Hematopoietic multipotent progenitor cell treated with erythropoietin and hydrocortisone succinate and interleukin-3 and kit ligand, for 17 days (in vitro differentiated cells): ENCODE measurements around the gene CCDC3.
"Not testable (repeated sequence)": the region's sequence is repeated elsewhere in the genome, so short reads cannot be mapped to it uniquely, and the experiment has no call there.

Source experiments
- DNase-seq: peaks from one replicate; pipeline ENCODE4 v3.0.0-alpha.2; 2015; ENCODE audit warnings: low spot score

The CCDC3 gene

GRCh38 chr10:12999849-13000248, 1.7 kb downstream of the CCDC3 start:
- DNase-seq, result no peak

- DNase-seq, result no peak
Measured at GRCh38 chr10:12995425-12995861, 6.1 kb downstream of the CCDC3 start.

- no peak for DNase-seq
Measured at GRCh38 chr10:12993595-12993994, 7.9 kb downstream of the CCDC3 start.

GRCh38 chr10:12985347-12985746, 16.2 kb downstream of the CCDC3 start:
- no peak for DNase-seq

GRCh38 chr10:12984165-12984747, 17.3 kb downstream of the CCDC3 start:
- no peak for DNase-seq

GRCh38 chr10:12983568-12983967, 17.9 kb downstream of the CCDC3 start:
- DNase-seq, result not testable (repeated sequence)

GRCh38 chr10:12981570-12981969, 19.9 kb downstream of the CCDC3 start:
- no peak for DNase-seq

GRCh38 chr10:12980713-12981306, 20.7 kb downstream of the CCDC3 start:
- DNase-seq, result no peak

GRCh38 chr10:12980102-12980661, 21.3 kb downstream of the CCDC3 start:
- no peak for DNase-seq

- no peak for DNase-seq
Measured at GRCh38 chr10:12978891-12979290, 22.6 kb downstream of the CCDC3 start.

GRCh38 chr10:12975906-12976305, 25.6 kb downstream of the CCDC3 start:
- DNase-seq, result no peak

GRCh38 chr10:12975266-12975665, 26.2 kb downstream of the CCDC3 start:
- DNase-seq, result no peak

- no peak for DNase-seq
Measured at GRCh38 chr10:12974491-12975199, 26.9 kb downstream of the CCDC3 start.

- DNase-seq, result no peak
Measured at GRCh38 chr10:12974078-12974477, 27.4 kb downstream of the CCDC3 start.

GRCh38 chr10:12973149-12973718, 28.3 kb downstream of the CCDC3 start:
- DNase-seq, result no peak

GRCh38 chr10:12972146-12972545, 29.4 kb downstream of the CCDC3 start:
- DNase-seq, result no peak

GRCh38 chr10:12971001-12971788, 30.3 kb downstream of the CCDC3 start:
- DNase-seq, result no peak

GRCh38 chr10:12969951-12970350, 31.6 kb downstream of the CCDC3 start:
- DNase-seq, result no peak

GRCh38 chr10:12966067-12966466, 35.4 kb downstream of the CCDC3 start:
- no peak for DNase-seq

- no peak for DNase-seq
Measured at GRCh38 chr10:12965571-12965970, 35.9 kb downstream of the CCDC3 start.

- DNase-seq, result no peak
Measured at GRCh38 chr10:12962556-12962955, 39.0 kb downstream of the CCDC3 start.
